Measurements from ENCODE around the gene ITLN1. TPM values are rescaled to one million over a fixed set of nuclear protein-coding genes. Genes with fewer than 3 reads are reported as not detected.

ITLN1 gene
- total and polyA plus RNA-seq, 12 donors: 0.41 to 4.1 (median 2.4) TPM; not detected in 7

- 44 to 63% (median 56%) methylated on average over 2 of the region's 2 CpGs for WGBS, 4 donors
- Histone ChIP-seq H3K27me3 (peaks cover 4% of the 10 kb centered on the region), H3K9me3 (replicated peaks in 1 of 3) (no peaks in the 10 kb centered on the region), H3K27ac (no peak overlapping the region), H3K36me3 (replicated peaks in 1 of 2) (no peaks in the 10 kb centered on the region), H3K4me1 (replicated peaks in 1 of 2) (no peaks in the 10 kb centered on the region), H3K4me3 (no peak overlapping the region)
- TF ChIP-seq, protein P1, sequence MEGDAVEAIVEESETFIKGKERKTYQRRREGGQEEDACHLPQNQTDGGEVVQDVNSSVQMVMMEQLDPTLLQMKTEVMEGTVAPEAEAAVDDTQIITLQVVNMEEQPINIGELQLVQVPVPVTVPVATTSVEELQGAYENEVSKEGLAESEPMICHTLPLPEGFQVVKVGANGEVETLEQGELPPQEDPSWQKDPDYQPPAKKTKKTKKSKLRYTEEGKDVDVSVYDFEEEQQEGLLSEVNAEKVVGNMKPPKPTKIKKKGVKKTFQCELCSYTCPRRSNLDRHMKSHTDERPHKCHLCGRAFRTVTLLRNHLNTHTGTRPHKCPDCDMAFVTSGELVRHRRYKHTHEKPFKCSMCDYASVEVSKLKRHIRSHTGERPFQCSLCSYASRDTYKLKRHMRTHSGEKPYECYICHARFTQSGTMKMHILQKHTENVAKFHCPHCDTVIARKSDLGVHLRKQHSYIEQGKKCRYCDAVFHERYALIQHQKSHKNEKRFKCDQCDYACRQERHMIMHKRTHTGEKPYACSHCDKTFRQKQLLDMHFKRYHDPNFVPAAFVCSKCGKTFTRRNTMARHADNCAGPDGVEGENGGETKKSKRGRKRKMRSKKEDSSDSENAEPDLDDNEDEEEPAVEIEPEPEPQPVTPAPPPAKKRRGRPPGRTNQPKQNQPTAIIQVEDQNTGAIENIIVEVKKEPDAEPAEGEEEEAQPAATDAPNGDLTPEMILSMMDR (IDR thresholded peaks at IDR 0.05): no peak
- TF ChIP-seq POLR2A (IDR thresholded peaks at IDR 0.05): no peak
- no peak for DNase-seq
- intact Hi-C loops (cut with DNase I): no loop called here
Observed at GRCh38 chr1:160891474-160891873, 6.5 kb upstream of the ITLN1 start.

DNA sequence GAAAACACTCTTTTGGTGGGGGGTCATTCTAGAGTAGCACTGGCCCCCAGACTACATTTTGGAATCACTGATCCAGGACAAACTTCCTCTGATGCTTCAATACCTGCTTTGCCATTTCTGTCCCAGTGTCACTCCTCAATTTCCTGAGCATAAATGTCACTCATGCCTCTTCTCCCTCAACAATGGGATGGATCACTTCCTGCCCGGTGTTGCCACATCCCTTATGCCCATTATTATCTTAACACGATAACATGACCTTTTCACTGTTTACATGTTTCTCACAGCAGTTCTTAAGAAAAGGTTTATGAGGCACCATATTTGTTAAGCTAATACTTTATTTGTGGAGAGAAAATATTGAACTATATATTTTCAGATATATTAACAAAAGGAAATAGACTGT lies 3.9 kb upstream of the ITLN1 start:
- 31 to 45% (median 36%) methylated on average over 2 of the region's 2 CpGs for WGBS, 4 donors

DNA sequence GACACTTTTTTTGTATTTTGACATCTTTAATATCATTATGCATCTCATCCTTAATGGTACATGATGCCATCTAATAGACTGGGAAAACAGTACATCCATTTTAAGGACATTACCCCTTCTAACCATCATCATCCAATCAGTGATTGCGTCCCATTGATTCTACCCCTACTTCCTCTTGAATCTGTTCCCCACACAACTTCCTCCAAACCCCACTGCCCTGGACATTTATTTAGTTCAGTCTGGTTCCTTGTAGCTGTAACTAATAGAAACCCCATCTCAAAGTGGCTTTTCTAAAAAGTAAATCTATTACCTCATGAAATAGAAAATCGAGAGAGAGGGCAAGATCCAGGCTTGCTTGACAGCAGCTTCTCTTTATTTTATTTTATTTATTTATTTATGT lies 2.1 kb upstream of the ITLN1 start:
- no peaks in the 10 kb centered on the region for H3K4me1 ChIP-seq (replicated peaks in 1 of 2)
- H3K9me3 ChIP-seq (replicated peaks in 1 of 3): no peaks in the 10 kb centered on the region
- H3K36me3 ChIP-seq (replicated peaks in 1 of 2): no peaks in the 10 kb centered on the region
- H3K27ac ChIP-seq: no peak overlapping the region
- intact Hi-C loops (cut with DNase I): no loop called here
- 66 to 70% (median 68%) methylated on average over 2 of the region's 2 CpGs for WGBS, 4 donors
- DNase-seq: no peak
- no peak overlapping the region for H3K4me3 ChIP-seq
- TF ChIP-seq, protein P1 (IDR thresholded peaks at IDR 0.05): no peak
- no peak for TF ChIP-seq POLR2A (IDR thresholded peaks at IDR 0.05)
- peaks cover 4% of the 10 kb centered on the region for H3K27me3 ChIP-seq

More for the DNA sequence above, 3.9 kb upstream of the ITLN1 start:
- no peaks in the 10 kb centered on the region for H3K4me1 ChIP-seq (replicated peaks in 1 of 2)
- no peaks in the 10 kb centered on the region for H3K9me3 ChIP-seq (replicated peaks in 1 of 3)
- intact Hi-C loops (cut with DNase I): no loop called here
- no peak overlapping the region for H3K4me3 ChIP-seq
- H3K27me3 ChIP-seq: peaks cover 4% of the 10 kb centered on the region
- H3K36me3 ChIP-seq (replicated peaks in 1 of 2): no peaks in the 10 kb centered on the region
- no peak overlapping the region for H3K27ac ChIP-seq
- no peak for TF ChIP-seq POLR2A (IDR thresholded peaks at IDR 0.05)
- TF ChIP-seq, protein P1 (IDR thresholded peaks at IDR 0.05): no peak
- no peak for DNase-seq

DNA sequence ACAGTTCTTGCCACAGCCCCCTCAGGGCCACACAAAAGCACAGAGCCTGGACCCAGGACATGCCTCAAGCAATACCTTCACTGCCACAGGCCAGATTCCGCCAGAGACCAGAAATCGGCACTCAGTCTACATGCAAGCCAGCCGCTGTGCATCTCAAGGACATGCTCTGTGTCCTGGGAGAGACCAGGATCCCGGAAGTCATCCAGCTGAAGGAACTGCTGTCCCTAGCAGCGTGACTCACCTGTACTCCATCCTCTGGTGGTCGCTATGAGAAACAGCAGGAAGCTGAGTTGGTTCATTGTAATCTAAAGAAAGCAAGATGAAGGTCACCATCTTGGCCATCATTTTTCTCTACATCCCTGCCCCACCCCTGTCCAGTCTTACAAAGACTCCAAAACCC lies 401 bp downstream of the ITLN1 start:
- DNase-seq: peak in 2 of 7 donors; percentile 20 to 36
- no peak overlapping the region for H3K27ac ChIP-seq
- 46 to 82% (median 77%) methylated on average over 2 to 6 of the region's 6 CpGs for WGBS, 4 donors
- TF ChIP-seq, protein P1 (IDR thresholded peaks at IDR 0.05): peak in 1 of 6 experiments; percentile 40
- no peak for TF ChIP-seq POLR2A (IDR thresholded peaks at IDR 0.05)
- intact Hi-C loops (cut with DNase I): no loop called here
- H3K9me3 ChIP-seq (replicated peaks in 1 of 3): no peaks in the 10 kb centered on the region
- no peaks in the 10 kb centered on the region for H3K4me1 ChIP-seq (replicated peaks in 1 of 2)
- peaks cover 4% of the 10 kb centered on the region for H3K27me3 ChIP-seq
- no peak overlapping the region for H3K4me3 ChIP-seq
- no peaks in the 10 kb centered on the region for H3K36me3 ChIP-seq (replicated peaks in 1 of 2)
